Measurements from ENCODE around the gene CLIP4.

GRCh38 chr2:29226808-29227207 is 111.6 kb downstream of the CLIP4 start:
- no peak for TF ChIP-seq CTCF (conservative IDR thresholded peaks at IDR 0.05; ENCODE audit: low read depth, low read length)
- TF ChIP-seq EZH2 (IDR thresholded peaks at IDR 0.05; ENCODE audit: low read length, unreplicated experiment) = no peak
